Measurements from ENCODE around the gene DUOX1. TPM values are rescaled to one million over a fixed set of nuclear protein-coding genes. Genes with fewer than 3 reads are reported as not detected.

The DUOX1 gene
- total RNA-seq, 1 donor from 2014 or later: not detected

- no peak for TF ChIP-seq CTCF (IDR thresholded peaks at IDR 0.05)
- Mint-ChIP-seq H3K27me3 (ENCODE audit: unreplicated experiment) (no peaks in the 10 kb centered on the region), H3K27ac (ENCODE audit: unreplicated experiment) (no peak overlapping the region), H3K4me1 (ENCODE audit: unreplicated experiment) (no peaks in the 10 kb centered on the region), H3K36me3 (ENCODE audit: unreplicated experiment) (peaks cover 7% of the 10 kb centered on the region), H3K9me3 (ENCODE audit: unreplicated experiment) (no peaks in the 10 kb centered on the region), H3K4me3 (ENCODE audit: unreplicated experiment) (no peak overlapping the region)
- DNase-seq (ENCODE audit: extremely low spot score, unreplicated experiment): no peak
These were observed 22.4 kb downstream of the DUOX1 start for GRCh38 chr15:45151998-45152828.

- Mint-ChIP-seq H3K27ac (ENCODE audit: unreplicated experiment) (no peak overlapping the region), H3K4me3 (ENCODE audit: unreplicated experiment) (no peak overlapping the region), H3K36me3 (ENCODE audit: unreplicated experiment) (peaks cover 7% of the 10 kb centered on the region)
These were observed 25.9 kb downstream of the DUOX1 start for GRCh38 chr15:45155739-45156138.

DNA sequence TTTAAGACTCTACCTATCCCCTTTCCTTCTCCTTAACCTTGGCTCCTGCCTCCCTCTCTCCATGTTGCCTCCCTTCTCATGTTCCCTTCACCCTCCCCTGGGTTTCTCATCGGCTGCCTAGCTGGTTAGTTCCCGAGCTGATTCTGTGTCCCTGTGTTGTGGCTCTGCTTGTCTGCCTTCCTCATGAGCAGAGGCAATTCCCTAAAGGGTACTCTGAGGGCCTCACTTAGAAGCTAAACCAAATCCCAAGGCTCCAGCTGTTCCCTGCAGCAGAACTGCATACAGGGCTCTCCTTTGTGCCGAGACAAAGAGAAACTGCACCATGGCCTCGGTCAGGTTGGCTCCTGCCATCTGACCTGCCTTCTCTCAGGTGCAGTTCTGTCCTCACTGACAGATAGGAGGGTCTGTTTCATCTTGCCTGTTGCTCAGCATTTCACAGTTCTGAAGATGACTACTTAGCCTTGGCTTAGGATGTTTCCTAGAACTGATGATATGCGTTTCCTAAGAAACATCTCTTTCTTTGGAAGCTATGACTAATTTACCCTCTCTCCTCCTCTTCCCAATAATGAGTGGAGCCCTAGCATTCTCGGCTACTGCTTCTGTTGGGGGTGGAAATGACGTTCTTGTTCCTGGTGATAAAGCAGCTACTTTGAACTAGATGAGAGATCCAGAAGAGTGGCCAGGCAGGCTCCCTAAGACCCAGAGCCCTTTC, 27.1 kb downstream of the DUOX1 start:
- H3K36me3 Mint-ChIP-seq (ENCODE audit: unreplicated experiment): peaks cover 7% of the 10 kb centered on the region
- no peaks in the 10 kb centered on the region for H3K27me3 Mint-ChIP-seq (ENCODE audit: unreplicated experiment)
- H3K27ac Mint-ChIP-seq (ENCODE audit: unreplicated experiment): no peak overlapping the region

More at GRCh38 chr15:45155739-45156138, 25.9 kb downstream of the DUOX1 start:
- H3K9me3 Mint-ChIP-seq (ENCODE audit: unreplicated experiment): no peaks in the 10 kb centered on the region
- peaks cover 2% of the 10 kb centered on the region for H3K4me1 Mint-ChIP-seq (ENCODE audit: unreplicated experiment)
- no peak for DNase-seq (ENCODE audit: extremely low spot score, unreplicated experiment)
- H3K27me3 Mint-ChIP-seq (ENCODE audit: unreplicated experiment): no peaks in the 10 kb centered on the region
- no peak for TF ChIP-seq CTCF (IDR thresholded peaks at IDR 0.05)

GRCh38 chr15:45157974-45158373, 28.2 kb downstream of the DUOX1 start:
- Mint-ChIP-seq H3K36me3 (ENCODE audit: unreplicated experiment) (no peaks in the 10 kb centered on the region), H3K27ac (ENCODE audit: unreplicated experiment) (no peak overlapping the region), H3K27me3 (ENCODE audit: unreplicated experiment) (no peaks in the 10 kb centered on the region), H3K9me3 (ENCODE audit: unreplicated experiment) (no peaks in the 10 kb centered on the region), H3K4me1 (ENCODE audit: unreplicated experiment) (peaks cover 3% of the 10 kb centered on the region), H3K4me3 (ENCODE audit: unreplicated experiment) (no peak overlapping the region)
- TF ChIP-seq CTCF (IDR thresholded peaks at IDR 0.05): no peak
- no peak for DNase-seq (ENCODE audit: extremely low spot score, unreplicated experiment)

More for the DNA sequence above, 27.1 kb downstream of the DUOX1 start:
- Mint-ChIP-seq H3K4me3 (ENCODE audit: unreplicated experiment) (no peak overlapping the region), H3K4me1 (ENCODE audit: unreplicated experiment) (peaks cover 2% of the 10 kb centered on the region), H3K9me3 (ENCODE audit: unreplicated experiment) (no peaks in the 10 kb centered on the region)
- no peak for DNase-seq (ENCODE audit: extremely low spot score, unreplicated experiment)
- no peak for TF ChIP-seq CTCF (IDR thresholded peaks at IDR 0.05)

GRCh38 chr15:45161666-45162065, 31.9 kb downstream of the DUOX1 start:
- Mint-ChIP-seq H3K4me3 (ENCODE audit: unreplicated experiment) (no peak overlapping the region), H3K4me1 (ENCODE audit: unreplicated experiment) (peaks cover 12% of the 10 kb centered on the region), H3K9me3 (ENCODE audit: unreplicated experiment) (no peaks in the 10 kb centered on the region), H3K27me3 (ENCODE audit: unreplicated experiment) (no peaks in the 10 kb centered on the region), H3K36me3 (ENCODE audit: unreplicated experiment) (no peaks in the 10 kb centered on the region), H3K27ac (ENCODE audit: unreplicated experiment) (no peak overlapping the region)
- no peak for TF ChIP-seq CTCF (IDR thresholded peaks at IDR 0.05)
- DNase-seq (ENCODE audit: extremely low spot score, unreplicated experiment): no peak

Data from osteocyte (in vitro differentiated cells).